Tibial nerve (tissue), 4 donors: ENCODE results near the gene CNRIP1. TPM values are rescaled to one million over a fixed set of nuclear protein-coding genes. Genes with fewer than 3 reads are reported as not detected.

Source experiments
- DNase-seq, 2 donors: peaks; one replicate each; pipeline ENCODE4 v3.0.0-alpha.2; 2019; ENCODE audit warnings: low spot score in 2 of 2
- H3K27ac ChIP-seq, 4 donors: fragments of 200-600 bp; sonication (generic) in 3 of 4; one replicate each; pipeline ENCODE4 v1.5.1; 2017 to 2019; ENCODE audit warnings: mild to moderate bottlenecking in 1 of 4
- H3K27me3 ChIP-seq, 2 donors: fragments of 200-600 bp; sonication (generic) in 1 of 2; one replicate each; pipeline versions ENCODE4 v1.5.1 to v1.6.0; 2017 to 2019
- H3K36me3 ChIP-seq, 3 donors: fragments of 200-600 bp; sonication (generic); one replicate each; pipeline ENCODE4 v1.5.1; 2018 to 2019
- H3K4me1 ChIP-seq, 4 donors: fragments of 200-600 bp; sonication (generic) in 3 of 4; one replicate each; pipeline ENCODE4 v1.5.1; 2017 to 2019
- H3K4me3 ChIP-seq, 4 donors: fragments of 200-600 bp; sonication (generic) in 3 of 4; one replicate each; pipeline ENCODE4 v1.5.1; 2017 to 2019; ENCODE audit warnings: mild to moderate bottlenecking in 1 of 4, moderate library complexity in 1 of 4
- H3K9me3 ChIP-seq, 4 donors: fragments of 200-600 bp; sonication (generic) in 3 of 4; one replicate each; pipeline ENCODE4 v1.5.1; 2017 to 2019
- EP300 ChIP-seq, 2 donors: sonication (generic); formaldehyde crosslinking; IDR thresholded peaks; one replicate each; pipeline ENCODE4 v1.6.1; 2017; ENCODE audit warnings: antibody characterized with exemption in 2 of 2, mild to moderate bottlenecking in 1 of 2
- POLR2A ChIP-seq, 2 donors: fragments of 450-650 bp; IDR thresholded peaks; one replicate each; pipeline ENCODE4 v1.6.1; 2017; ENCODE audit warnings: antibody characterized with exemption in 2 of 2, mild to moderate bottlenecking in 2 of 2, moderate library complexity in 2 of 2
- WGBS, 2 donors: methylation state at CpG; one replicate each; pipeline ENCODE4 v1.1.5; 2018; 5-methylcytosine and 5-hydroxymethylcytosine counted together
- total RNA-seq, 4 donors: library from RNA; depleted of rRNA; stranded (reverse); fragments of >200 nt; gene quantifications; one replicate each; pipeline ENCODE4 v1.1.0, GENCODE V29; 2016
- TF ChIP-seq, protein P1 (sequence below), 5 experiments: fragments of 200-600 bp in 3 of 5; fragments of 450-650 bp in 2 of 5; sonication (generic) in 3 of 5; IDR thresholded peaks; one replicate each; pipeline ENCODE4 v1.5.1; 2016 to 2019; ENCODE audit warnings: antibody characterized with exemption in 5 of 5, mild to moderate bottlenecking in 3 of 5, moderate library complexity in 2 of 5

Gene CNRIP1
- total RNA-seq, 4 donors from 2014 or later: 38.2 to 45.9 (median 42.3) TPM

GRCh38 chr2:68340226-68341061, 20.7 kb upstream of the CNRIP1 start:
- no peaks in the 10 kb centered on the region for H3K9me3 ChIP-seq
- no peak for DNase-seq
- no peaks in the 10 kb centered on the region for H3K4me1 ChIP-seq
- H3K36me3 ChIP-seq: no peaks in the 10 kb centered on the region
- TF ChIP-seq EP300 (IDR thresholded peaks at IDR 0.05) (no peak), POLR2A (IDR thresholded peaks at IDR 0.05) (no peak)
- TF ChIP-seq, protein P1, sequence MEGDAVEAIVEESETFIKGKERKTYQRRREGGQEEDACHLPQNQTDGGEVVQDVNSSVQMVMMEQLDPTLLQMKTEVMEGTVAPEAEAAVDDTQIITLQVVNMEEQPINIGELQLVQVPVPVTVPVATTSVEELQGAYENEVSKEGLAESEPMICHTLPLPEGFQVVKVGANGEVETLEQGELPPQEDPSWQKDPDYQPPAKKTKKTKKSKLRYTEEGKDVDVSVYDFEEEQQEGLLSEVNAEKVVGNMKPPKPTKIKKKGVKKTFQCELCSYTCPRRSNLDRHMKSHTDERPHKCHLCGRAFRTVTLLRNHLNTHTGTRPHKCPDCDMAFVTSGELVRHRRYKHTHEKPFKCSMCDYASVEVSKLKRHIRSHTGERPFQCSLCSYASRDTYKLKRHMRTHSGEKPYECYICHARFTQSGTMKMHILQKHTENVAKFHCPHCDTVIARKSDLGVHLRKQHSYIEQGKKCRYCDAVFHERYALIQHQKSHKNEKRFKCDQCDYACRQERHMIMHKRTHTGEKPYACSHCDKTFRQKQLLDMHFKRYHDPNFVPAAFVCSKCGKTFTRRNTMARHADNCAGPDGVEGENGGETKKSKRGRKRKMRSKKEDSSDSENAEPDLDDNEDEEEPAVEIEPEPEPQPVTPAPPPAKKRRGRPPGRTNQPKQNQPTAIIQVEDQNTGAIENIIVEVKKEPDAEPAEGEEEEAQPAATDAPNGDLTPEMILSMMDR (IDR thresholded peaks at IDR 0.05): no peak
- WGBS, 2 donors: 47 to 57% methylated on average over 5 of the region's 5 CpGs
- no peak overlapping the region for H3K4me3 ChIP-seq
- peaks cover 0 to 8% of the 10 kb centered on the region in 2 donors for H3K27me3 ChIP-seq
- no peak overlapping the region for H3K27ac ChIP-seq

DNA sequence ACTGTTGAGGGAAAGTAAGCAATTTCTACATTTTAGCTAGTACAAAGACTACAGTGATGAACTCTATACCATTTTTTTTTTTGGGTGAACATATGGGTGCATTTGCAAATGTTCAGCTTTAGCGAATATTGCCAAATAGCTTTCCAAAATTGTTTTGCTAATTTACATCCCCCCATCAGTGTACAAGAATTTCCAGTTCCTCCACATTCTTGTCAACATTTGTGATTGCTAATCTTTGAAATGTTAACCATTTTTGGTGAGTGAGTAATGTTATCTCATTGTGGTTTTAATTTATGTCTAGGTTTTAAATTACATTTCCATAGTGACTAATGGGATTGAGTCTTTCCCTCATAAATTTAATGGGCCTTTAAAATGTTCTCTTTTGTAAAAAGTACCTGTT, 16.4 kb upstream of the CNRIP1 start:
- Histone ChIP-seq H3K27ac (no peak overlapping the region), H3K36me3 (no peaks in the 10 kb centered on the region), H3K4me3 (no peak overlapping the region), H3K9me3 (no peaks in the 10 kb centered on the region), H3K27me3 (peaks cover 0 to 4% of the 10 kb centered on the region in 2 donors), H3K4me1 (no peaks in the 10 kb centered on the region)
- WGBS, 2 donors: 81 to 92% methylated on average over 1 of the region's 1 CpG
- no peak for DNase-seq
- TF ChIP-seq, protein P1 (IDR thresholded peaks at IDR 0.05): no peak
- TF ChIP-seq POLR2A (IDR thresholded peaks at IDR 0.05): no peak
- no peak for TF ChIP-seq EP300 (IDR thresholded peaks at IDR 0.05)

DNA sequence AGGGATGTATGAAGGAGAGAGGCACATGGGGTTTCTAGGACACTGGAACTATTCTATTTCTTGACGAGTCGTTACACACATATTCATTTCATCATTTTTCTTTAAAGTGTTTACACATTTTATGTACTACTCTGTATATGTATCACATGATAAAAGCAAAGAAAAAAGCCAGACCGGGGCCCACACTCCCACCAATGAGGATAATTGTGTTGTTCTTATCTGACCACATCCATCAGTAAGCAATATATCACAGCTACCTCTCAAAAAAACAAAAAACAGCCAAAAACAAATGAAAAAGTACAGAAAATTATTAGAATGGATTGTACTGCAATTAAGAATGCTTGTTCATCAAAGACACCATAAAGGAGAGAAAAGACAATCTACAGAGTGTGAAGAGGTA, 14.2 kb upstream of the CNRIP1 start:
- TF ChIP-seq EP300 (IDR thresholded peaks at IDR 0.05): no peak
- TF ChIP-seq, protein P1 (IDR thresholded peaks at IDR 0.05): no peak
- TF ChIP-seq POLR2A (IDR thresholded peaks at IDR 0.05): no peak
- Histone ChIP-seq H3K36me3 (no peaks in the 10 kb centered on the region), H3K27ac (no peak overlapping the region), H3K9me3 (no peaks in the 10 kb centered on the region), H3K27me3 (peaks cover 0 to 4% of the 10 kb centered on the region in 2 donors), H3K4me1 (no peaks in the 10 kb centered on the region), H3K4me3 (no peak overlapping the region)
- 72 to 74% methylated on average over 3 of the region's 3 CpGs for WGBS, 2 donors
- DNase-seq: no peak

- WGBS, 2 donors: 85 to 89% methylated on average over 8 of the region's 8 CpGs
- H3K36me3 ChIP-seq: no peaks in the 10 kb centered on the region
- peaks cover 0 to 9% of the 10 kb centered on the region in 2 donors for H3K27me3 ChIP-seq
- H3K4me3 ChIP-seq: no peak overlapping the region
- no peak for TF ChIP-seq EP300 (IDR thresholded peaks at IDR 0.05)
- TF ChIP-seq, protein P1 (IDR thresholded peaks at IDR 0.05): no peak
- no peak for TF ChIP-seq POLR2A (IDR thresholded peaks at IDR 0.05)
- no peak for DNase-seq
- no peaks in the 10 kb centered on the region for H3K9me3 ChIP-seq
- no peak overlapping the region for H3K27ac ChIP-seq
- no peaks in the 10 kb centered on the region for H3K4me1 ChIP-seq
Observed at GRCh38 chr2:68333009-68333408, 13.3 kb upstream of the CNRIP1 start.

DNA sequence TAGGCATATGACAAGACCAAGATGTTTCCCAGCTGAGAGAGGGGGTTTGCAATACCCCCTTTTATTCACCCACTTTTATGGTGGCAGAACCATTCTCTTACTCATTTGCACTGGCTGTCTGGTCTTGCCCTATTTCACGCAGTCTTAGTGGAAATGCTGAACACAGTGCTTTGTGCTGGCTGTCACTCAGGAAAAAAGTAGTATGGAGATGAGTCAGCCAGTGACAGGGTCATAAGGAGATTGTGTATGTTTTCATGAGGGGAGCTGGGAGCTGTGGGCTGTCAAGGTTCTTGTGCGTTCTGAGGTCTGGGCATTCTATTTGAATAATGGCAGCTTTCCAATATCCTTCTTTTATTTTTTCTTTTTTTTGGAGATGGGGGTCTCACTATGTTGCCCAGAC, 10.9 kb upstream of the CNRIP1 start:
- no peak for DNase-seq
- no peak overlapping the region for H3K4me3 ChIP-seq
- TF ChIP-seq EP300 (IDR thresholded peaks at IDR 0.05): no peak
- no peak for TF ChIP-seq POLR2A (IDR thresholded peaks at IDR 0.05)
- TF ChIP-seq, protein P1 (IDR thresholded peaks at IDR 0.05): no peak
- no peaks in the 10 kb centered on the region for H3K36me3 ChIP-seq
- no peaks in the 10 kb centered on the region for H3K4me1 ChIP-seq
- no peak overlapping the region for H3K27ac ChIP-seq
- H3K27me3 ChIP-seq: peaks cover 0 to 13% of the 10 kb centered on the region in 2 donors
- 48 to 69% methylated on average over 2 of the region's 2 CpGs for WGBS, 2 donors
- H3K9me3 ChIP-seq: no peaks in the 10 kb centered on the region
